IMR-90 (cell line): Measurements from ENCODE around the gene ATP10D. TPM values are rescaled to one million over a fixed set of nuclear protein-coding genes. Genes with fewer than 3 reads are reported as not detected.

Source experiments
- ATAC-seq: fragments of 200-7000 bp; cut with Tn5 transposase; 2 replicates; pipeline ENCODE4 v1.9.1; 2020; ENCODE audit warnings: low read depth, mild to moderate bottlenecking, moderate library complexity
- BruUV-seq: library from RNA; stranded (reverse); fragments of 400-500 nt; replicated peaks from 2 replicates; lab custom pipeline; 2021; lab: Mats Ljungman, UMichigan
- CTCF ChIA-PET: fragments of 300-600 bp; formaldehyde crosslinking; extraction: SDS; loops from one replicate; lab custom pipeline; 2021; ENCODE audit warnings: antibody characterized with exemption; lab: Yijun Ruan, JAX
- POLR2A ChIA-PET: fragments of 300-600 bp; sonication (Branson Sonifier 250); formaldehyde crosslinking; loops from one replicate; lab custom pipeline; 2022; ENCODE audit warnings: antibody characterized with exemption; ENCODE audit not compliant: unreplicated experiment; lab: Charles Lee
- DNase-seq: peaks from one replicate; pipeline ENCODE4 v3.0.0; 2013
- H2AFZ ChIP-seq: replicated peaks from 2 replicates; pipeline ENCODE3; 2013; ENCODE audit warnings: low read length, mild to moderate bottlenecking; ENCODE audit not compliant: poor library complexity
- H2AK5ac ChIP-seq: 2 replicates; pipeline ENCODE4 v1.6.1; 2013; ENCODE audit warnings: low read depth, low read length, inconsistent platforms
- H2AK9ac ChIP-seq: replicated peaks from 2 replicates; pipeline ENCODE3; 2013; ENCODE audit warnings: mild to moderate bottlenecking, low read depth, low read length, moderate library complexity; ENCODE audit not compliant: poor library complexity
- H2BK120ac ChIP-seq: 2 replicates; pipeline ENCODE4 v1.6.1; 2013; ENCODE audit warnings: low read depth, low read length, inconsistent platforms
- H2BK15ac ChIP-seq: 3 replicates; pipeline ENCODE4 v1.6.1; 2013; ENCODE audit warnings: low read depth, low read length, inconsistent platforms
- H2BK20ac ChIP-seq: 2 replicates; pipeline ENCODE4 v1.6.1; 2013; ENCODE audit warnings: low read depth, mild to moderate bottlenecking, inconsistent platforms, low read length, moderate library complexity
- H2BK5ac ChIP-seq: 2 replicates; pipeline ENCODE4 v1.6.1; 2013; ENCODE audit warnings: mild to moderate bottlenecking, low read depth, low read length, inconsistent platforms; ENCODE audit not compliant: poor library complexity, severe bottlenecking
- H3K14ac ChIP-seq: replicated peaks from 2 replicates; pipeline ENCODE4 v1.6.1; 2013; ENCODE audit warnings: low read depth, low read length, inconsistent platforms
- H3K18ac ChIP-seq: 2 replicates; pipeline ENCODE4 v1.6.1; 2013; ENCODE audit warnings: low read depth, low read length, control low read depth
- H3K23ac ChIP-seq: 2 replicates; pipeline ENCODE4 v1.6.1; 2013; ENCODE audit warnings: low read depth, low read length, inconsistent platforms
- H3K27ac ChIP-seq: 2 replicates; pipeline ENCODE4 v1.5.1; 2013; ENCODE audit warnings: mild to moderate bottlenecking, control low read depth, low read length; ENCODE audit not compliant: insufficient read depth
- H3K27me3 ChIP-seq: 2 replicates; pipeline ENCODE4 v1.6.1; 2013; ENCODE audit warnings: low read length; ENCODE audit not compliant: control insufficient read depth, insufficient read depth
- H3K36me3 ChIP-seq: 2 replicates; pipeline ENCODE4 v1.6.1; 2013; ENCODE audit warnings: low read length, mixed read lengths; ENCODE audit not compliant: control insufficient read depth, insufficient read depth
- H3K4ac ChIP-seq: 2 replicates; pipeline ENCODE4 v1.6.1; 2013; ENCODE audit warnings: low read depth, low read length, inconsistent platforms
- H3K4me1 ChIP-seq: 2 replicates; pipeline ENCODE4 v1.6.1; 2013; ENCODE audit warnings: low read length, mixed read lengths; ENCODE audit not compliant: control insufficient read depth, insufficient read depth
- H3K4me2 ChIP-seq: 2 replicates; pipeline ENCODE4 v1.6.1; 2013; ENCODE audit warnings: low read depth, mild to moderate bottlenecking, control low read depth, low read length, moderate library complexity
- H3K4me3 ChIP-seq: 2 replicates; pipeline ENCODE4 v1.5.1; 2013; ENCODE audit warnings: low read depth, mild to moderate bottlenecking, control low read depth, low read length, moderate library complexity; ENCODE audit not compliant: insufficient read depth
- H3K56ac ChIP-seq: 2 replicates; pipeline ENCODE4 v1.6.1; 2013; ENCODE audit warnings: low read length, inconsistent platforms; ENCODE audit not compliant: insufficient read depth; ENCODE audit errors: extremely low read depth
- H3K79me1 ChIP-seq, 2 experiments: 2 replicates each; pipeline ENCODE4 v1.6.1; 2013; ENCODE audit warnings: low read length in 2 of 2, inconsistent platforms in 1 of 2, low read depth in 1 of 2
- H3K9ac ChIP-seq: 2 replicates; pipeline ENCODE4 v1.6.1; 2013; ENCODE audit warnings: low read depth, low read length, control low read depth
- H3K9me1 ChIP-seq: 2 replicates; pipeline ENCODE4 v1.6.1; 2013; ENCODE audit warnings: low read length, inconsistent platforms; ENCODE audit not compliant: insufficient read depth
- H3K9me3 ChIP-seq: 2 replicates; pipeline ENCODE4 v1.6.1; 2013; ENCODE audit warnings: low read length; ENCODE audit not compliant: control insufficient read depth, insufficient read depth
- H4K20me1 ChIP-seq: 2 replicates; pipeline ENCODE4 v1.6.1; 2013; ENCODE audit warnings: low read length, inconsistent platforms; ENCODE audit not compliant: insufficient read depth
- H4K5ac ChIP-seq: 2 replicates; pipeline ENCODE4 v1.6.1; 2013; ENCODE audit warnings: mild to moderate bottlenecking, low read depth, low read length, control low read depth
- H4K8ac ChIP-seq, 2 experiments: 2 replicates each; pipeline ENCODE4 v1.6.1; 2013; ENCODE audit warnings: low read depth in 2 of 2, low read length in 2 of 2, control low read depth in 1 of 2, inconsistent platforms in 1 of 2
- H4K91ac ChIP-seq: 2 replicates; pipeline ENCODE4 v1.6.1; 2013; ENCODE audit warnings: low read depth, low read length, inconsistent platforms; ENCODE audit not compliant: insufficient read depth
- BHLHE40 ChIP-seq: fragments of 150-350 bp; IDR thresholded peaks from 2 replicates; pipeline ENCODE4 v1.6.1; 2016; ENCODE audit warnings: mild to moderate bottlenecking, low read depth, low read length
- CEBPB ChIP-seq: IDR thresholded peaks from 2 replicates; pipeline ENCODE4 v1.6.1; 2012; ENCODE audit warnings: low read depth, low read length, improper control_type of control experiment
- CHD1 ChIP-seq: IDR thresholded peaks from 2 replicates; pipeline ENCODE4 v1.6.1; 2012; ENCODE audit warnings: low read depth, low read length, improper control_type of control experiment
- FOS ChIP-seq: fragments of 150-350 bp; IDR thresholded peaks from 2 replicates; pipeline ENCODE4 v1.6.1; 2016; ENCODE audit warnings: low read depth, low read length
- MAFK ChIP-seq: IDR thresholded peaks from 2 replicates; pipeline ENCODE4 v1.6.1; 2012; ENCODE audit warnings: low read depth, low read length, improper control_type of control experiment
- MAZ ChIP-seq: IDR thresholded peaks from 2 replicates; pipeline ENCODE4 v1.6.1; 2012; ENCODE audit warnings: low read depth, mild to moderate bottlenecking, low read length, improper control_type of control experiment, moderate library complexity, borderline replicate concordance
- MXI1 ChIP-seq: IDR thresholded peaks from 2 replicates; pipeline ENCODE4 v1.6.1; 2012; ENCODE audit warnings: low read depth, mild to moderate bottlenecking, low read length, moderate library complexity, borderline replicate concordance
- NFE2L2 ChIP-seq: fragments of 150-350 bp; IDR thresholded peaks from 2 replicates; pipeline ENCODE4 v1.6.1; 2016; ENCODE audit warnings: low read depth, mild to moderate bottlenecking, low read length
- POLR2A ChIP-seq: IDR thresholded peaks from 2 replicates; pipeline ENCODE4 v1.6.1; 2012; ENCODE audit warnings: mild to moderate bottlenecking, low read depth, low read length
- RAD21 ChIP-seq: IDR thresholded peaks from 2 replicates; pipeline ENCODE4 v1.6.1; 2012; ENCODE audit warnings: low read length, improper control_type of control experiment
- RCOR1 ChIP-seq: IDR thresholded peaks from 2 replicates; pipeline ENCODE4 v1.6.1; 2012; ENCODE audit warnings: mild to moderate bottlenecking, low read length, improper control_type of control experiment; ENCODE audit not compliant: insufficient replicate concordance
- RFX5 ChIP-seq: IDR thresholded peaks from 2 replicates; pipeline ENCODE4 v1.8.0; 2012; ENCODE audit warnings: low read depth, mild to moderate bottlenecking, low read length, moderate library complexity
- SMC3 ChIP-seq: fragments of 150-350 bp; IDR thresholded peaks from 2 replicates; pipeline ENCODE4 v1.6.1; 2016; ENCODE audit warnings: low read depth, mild to moderate bottlenecking, antibody characterized with exemption, low read length, moderate library complexity
- USF2 ChIP-seq: fragments of 150-350 bp; IDR thresholded peaks from 2 replicates; pipeline ENCODE4 v1.6.1; 2017; ENCODE audit warnings: mild to moderate bottlenecking, antibody characterized with exemption, low read length, low read depth
- WGBS, 2 experiments: methylation state at CpG; one replicate each; pipeline versions ENCODE4 v1.1.5 to v1.1.7; 2013; ENCODE audit warnings: missing lambda C conversion rate in 2 of 2; ENCODE audit not compliant: insufficient read length in 1 of 2; ENCODE audit errors: extremely low coverage in 2 of 2; 5-methylcytosine and 5-hydroxymethylcytosine counted together
- dilution Hi-C: fragments of 300-500 bp; cut with HindIII; formaldehyde crosslinking; loops from one replicate; pipeline ENCODE4 v1.14.3; 2018; ENCODE audit warnings: low sequenced_read_pairs; ENCODE audit not compliant: unreplicated experiment
- in situ Hi-C: fragments of 300-500 bp; cut with MboI; formaldehyde crosslinking; loops from 3 replicates; pipeline ENCODE4 v1.14.3; 2019; ENCODE audit warnings: low sequenced_read_pairs, inconsistent platforms, mixed read lengths
- intact Hi-C: fragments of 100-400 bp; cut with micrococcal nuclease; formaldehyde crosslinking; loops from 2 replicates; pipeline ENCODE4 v1.10.0; 2022
- polyA plus RNA-seq, 3 experiments: library from polyadenylated mRNA; depleted of rRNA; stranded (reverse); fragments of >200 nt; gene quantifications; 2 replicates each; pipeline ENCODE4 v1.2.3, GENCODE V29; 2012; ENCODE audit warnings: low replicate concordance in 1 of 3
- total RNA-seq: library from RNA; depleted of rRNA; stranded (reverse); fragments of >200 nt; gene quantifications from 2 replicates; pipeline ENCODE4 v1.2.3, GENCODE V29; 2012
- TF ChIP-seq, protein P1 (sequence below): conservative IDR thresholded peaks from 2 replicates; pipeline ENCODE4 v1.5.1; 2012; ENCODE audit warnings: mild to moderate bottlenecking, low read depth, low read length, improper control_type of control experiment
- TF ChIP-seq, protein P2 (sequence below): fragments of 150-350 bp; IDR thresholded peaks from 2 replicates; pipeline ENCODE4 v1.6.1; 2016; ENCODE audit warnings: low read depth, mild to moderate bottlenecking, low read length, moderate library complexity, borderline replicate concordance

ATP10D gene
- total and polyA plus RNA-seq, 2 of the 4 experiments (the other 2 are of a cell fraction), result 28.9 to 135 TPM

GRCh38 chr4:47530801-47531200 lies 45.7 kb downstream of the ATP10D start:
- Histone ChIP-seq H3K27me3 (no peaks in the 10 kb centered on the region), H3K9me3 (no peaks in the 10 kb centered on the region; the same call in 1 of the 2 replicates), H4K5ac (peak overlapping the region; percentile 67; the same call in 1 of the 2 replicates), H2BK5ac (peak overlapping the region; percentile 93), H2BK120ac (peak overlapping the region; percentile 86), H2AFZ (no peak overlapping the region), H4K91ac (peak overlapping the region; percentile 55; the same call in 1 of the 2 replicates), H2AK5ac (peak overlapping the region; percentile 51; the same call in 1 of the 2 replicates), H3K18ac (peak overlapping the region; percentile 90; the same call in 1 of the 2 replicates), H2AK9ac (no peak overlapping the region), H3K36me3 (peaks cover 1% of the 10 kb centered on the region), H3K56ac (peak overlapping the region; percentile 35), H3K27ac (no peak overlapping the region), H2BK20ac (peak overlapping the region; percentile 68; the same call in 1 of the 2 replicates), H3K4me2 (peak overlapping the region; percentile 58; the same call in 1 of the 2 replicates), H4K8ac (peak overlapping the region in 1 of 2 experiments; percentile 84; a peak in 2 of 4 replicates), H3K23ac (peak overlapping the region; percentile 83), H3K4ac (peak overlapping the region; percentile 81), H2BK15ac (peak overlapping the region; percentile 71; the same call in 1 of the 3 replicates), H3K9ac (peak overlapping the region; percentile 2; the same call in 1 of the 2 replicates), H3K14ac (peak overlapping the region; percentile 39; the same call in 1 of the 2 replicates), H4K20me1 (no peaks in the 10 kb centered on the region), H3K4me3 (no peak overlapping the region), H3K4me1 (peaks cover 14% of the 10 kb centered on the region), H3K9me1 (peaks cover 2% of the 10 kb centered on the region; the same call in 1 of the 2 replicates), H3K79me1 (peaks cover 19 to 34% of the 10 kb centered on the region in 2 experiments)
- intact Hi-C loops (loop anchor here (5.0 kb wide), 1 partner anchor 44 kb away; the partner anchor contains the start of gene ATP10D), dilution Hi-C loops (no loop called here), in situ Hi-C loops (no loop called here)
- no peak for DNase-seq
- ChIA-PET CTCF (no interaction called here), POLR2A (no interaction called here)
- ATAC-seq, result no peak
- no TSS peak for BruUV-seq
- no CpG with 5 or more reads among the region's 1 CpG for WGBS, 2 experiments
- TF ChIP-seq NFE2L2 (no peak), CEBPB (no peak), MXI1 (no peak), RCOR1 (no peak), MAZ (no peak), CHD1 (no peak), POLR2A (no peak), MAFK (no peak), RFX5 (no peak), USF2 (no peak), SMC3 (no peak), RAD21 (no peak), FOS (no peak), BHLHE40 (no peak)
- TF ChIP-seq, protein P1, sequence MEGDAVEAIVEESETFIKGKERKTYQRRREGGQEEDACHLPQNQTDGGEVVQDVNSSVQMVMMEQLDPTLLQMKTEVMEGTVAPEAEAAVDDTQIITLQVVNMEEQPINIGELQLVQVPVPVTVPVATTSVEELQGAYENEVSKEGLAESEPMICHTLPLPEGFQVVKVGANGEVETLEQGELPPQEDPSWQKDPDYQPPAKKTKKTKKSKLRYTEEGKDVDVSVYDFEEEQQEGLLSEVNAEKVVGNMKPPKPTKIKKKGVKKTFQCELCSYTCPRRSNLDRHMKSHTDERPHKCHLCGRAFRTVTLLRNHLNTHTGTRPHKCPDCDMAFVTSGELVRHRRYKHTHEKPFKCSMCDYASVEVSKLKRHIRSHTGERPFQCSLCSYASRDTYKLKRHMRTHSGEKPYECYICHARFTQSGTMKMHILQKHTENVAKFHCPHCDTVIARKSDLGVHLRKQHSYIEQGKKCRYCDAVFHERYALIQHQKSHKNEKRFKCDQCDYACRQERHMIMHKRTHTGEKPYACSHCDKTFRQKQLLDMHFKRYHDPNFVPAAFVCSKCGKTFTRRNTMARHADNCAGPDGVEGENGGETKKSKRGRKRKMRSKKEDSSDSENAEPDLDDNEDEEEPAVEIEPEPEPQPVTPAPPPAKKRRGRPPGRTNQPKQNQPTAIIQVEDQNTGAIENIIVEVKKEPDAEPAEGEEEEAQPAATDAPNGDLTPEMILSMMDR, result no peak
- TF ChIP-seq, protein P2, sequence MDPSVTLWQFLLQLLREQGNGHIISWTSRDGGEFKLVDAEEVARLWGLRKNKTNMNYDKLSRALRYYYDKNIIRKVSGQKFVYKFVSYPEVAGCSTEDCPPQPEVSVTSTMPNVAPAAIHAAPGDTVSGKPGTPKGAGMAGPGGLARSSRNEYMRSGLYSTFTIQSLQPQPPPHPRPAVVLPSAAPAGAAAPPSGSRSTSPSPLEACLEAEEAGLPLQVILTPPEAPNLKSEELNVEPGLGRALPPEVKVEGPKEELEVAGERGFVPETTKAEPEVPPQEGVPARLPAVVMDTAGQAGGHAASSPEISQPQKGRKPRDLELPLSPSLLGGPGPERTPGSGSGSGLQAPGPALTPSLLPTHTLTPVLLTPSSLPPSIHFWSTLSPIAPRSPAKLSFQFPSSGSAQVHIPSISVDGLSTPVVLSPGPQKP, result no peak
